ENCODE data around the gene MYL12A. TPM values are rescaled to one million over a fixed set of nuclear protein-coding genes. Genes with fewer than 3 reads are reported as not detected.
A peak's percentile ranks its signal among the peaks of the same experiment; 100 is the strongest.

MYL12A gene
- total and polyA plus RNA-seq, 2 of the 13 experiments (the other 11 are each of a cell fraction or from before 2014, with no cell fraction given), result 261 to 277 TPM

- no peak for TF ChIP-seq SKIL (CRISPR knock-in tag; IDR thresholded peaks at IDR 0.05; ENCODE audit: borderline replicate concordance)
- TF ChIP-seq SIN3B (IDR thresholded peaks at IDR 0.05; ENCODE audit: low read length), result no peak
- TF ChIP-seq UBTF (CRISPR knock-in tag; IDR thresholded peaks at IDR 0.05), result no peak
- TF ChIP-seq BCL6 (CRISPR knock-in tag; IDR thresholded peaks at IDR 0.05), result 0 out of 2 replicates have a peak, but pooled peaks have one; percentile 49
- TF ChIP-seq ZNF263 (CRISPR knock-in tag; IDR thresholded peaks at IDR 0.05), result no peak
- no peak for TF ChIP-seq ZBED4 (CRISPR knock-in tag; IDR thresholded peaks at IDR 0.05; ENCODE audit: borderline replicate concordance)
- no peak for TF ChIP-seq ZNF569 (CRISPR knock-in tag; IDR thresholded peaks at IDR 0.05; ENCODE audit: borderline replicate concordance)
- TF ChIP-seq ZNF280B (CRISPR knock-in tag; IDR thresholded peaks at IDR 0.05; ENCODE audit: borderline replicate concordance), result no peak
- TF ChIP-seq ZNF75D (CRISPR knock-in tag; IDR thresholded peaks at IDR 0.05; ENCODE audit: borderline replicate concordance), result no peak
- no peak for TF ChIP-seq ZNF317 (CRISPR knock-in tag; IDR thresholded peaks at IDR 0.05)
- no peak for TF ChIP-seq TBX3 (IDR thresholded peaks at IDR 0.05; ENCODE audit: borderline replicate concordance)
- TF ChIP-seq ZNF414 (CRISPR knock-in tag; IDR thresholded peaks at IDR 0.05), result 0 out of 2 replicates have a peak, but pooled peaks have one; percentile 42
- no peak for TF ChIP-seq HBP1 (CRISPR knock-in tag; IDR thresholded peaks at IDR 0.05; ENCODE audit: low read depth)
- no peak for TF ChIP-seq EED (CRISPR knock-in tag; IDR thresholded peaks at IDR 0.05)
- TF ChIP-seq JDP2 (CRISPR knock-in tag; IDR thresholded peaks at IDR 0.05; ENCODE audit: borderline replicate concordance), result no peak
Observed at GRCh38 chr18:3256693-3257626, 9.4 kb downstream of the MYL12A start (continued).
